HT1080 (cell line): Measurements from ENCODE around the gene ADAMTS2. TPM values are rescaled to one million over a fixed set of nuclear protein-coding genes. Genes with fewer than 3 reads are reported as not detected.
A peak's percentile ranks its signal among the peaks of the same experiment; 100 is the strongest.

Experiments used
- DNase-seq: peaks from one replicate; pipeline ENCODE4 v3.0.0-alpha.2; 2015; ENCODE audit warnings: low read depth
- total RNA-seq: library from RNA; depleted of rRNA; stranded (reverse); fragments of >200 nt; shearing (Covaris generic); gene quantifications from 2 replicates; pipeline ENCODE4 v1.2.3, GENCODE V29; 2014

The ADAMTS2 gene
- total RNA-seq, 1 experiment from 2014 or later: 0.69 TPM

- no peak for DNase-seq
These were observed 197.1 kb downstream of the ADAMTS2 start for GRCh38 chr5:179147991-179148702.

- no peak for DNase-seq
These were observed 199.0 kb downstream of the ADAMTS2 start for GRCh38 chr5:179146277-179146676.

GRCh38 chr5:179143446-179143845, 201.8 kb downstream of the ADAMTS2 start:
- no peak for DNase-seq

GRCh38 chr5:179142434-179143198, 202.6 kb downstream of the ADAMTS2 start:
- peak; percentile 32 for DNase-seq

- no peak for DNase-seq
These were observed 203.4 kb downstream of the ADAMTS2 start for GRCh38 chr5:179141867-179142266.

GRCh38 chr5:179140293-179140692, 205.0 kb downstream of the ADAMTS2 start:
- no peak for DNase-seq

- no peak for DNase-seq
These were observed 205.4 kb downstream of the ADAMTS2 start for GRCh38 chr5:179139936-179140235.

- no peak for DNase-seq
These were observed 205.9 kb downstream of the ADAMTS2 start for GRCh38 chr5:179139111-179139935.

GRCh38 chr5:179138568-179138925, 206.7 kb downstream of the ADAMTS2 start:
- DNase-seq: no peak

GRCh38 chr5:179137643-179138567, 207.4 kb downstream of the ADAMTS2 start:
- DNase-seq: no peak

GRCh38 chr5:179137016-179137642, 208.1 kb downstream of the ADAMTS2 start:
- no peak for DNase-seq

GRCh38 chr5:179135441-179136215, 209.6 kb downstream of the ADAMTS2 start:
- DNase-seq: no peak

- DNase-seq: no peak
These were observed 210.3 kb downstream of the ADAMTS2 start for GRCh38 chr5:179135006-179135405.

- DNase-seq: no peak
These were observed 210.8 kb downstream of the ADAMTS2 start for GRCh38 chr5:179134511-179134910.

- no peak for DNase-seq
These were observed 212.5 kb downstream of the ADAMTS2 start for GRCh38 chr5:179132586-179133355.

- DNase-seq: no peak
These were observed 213.2 kb downstream of the ADAMTS2 start for GRCh38 chr5:179131886-179132585.

- no peak for DNase-seq
These were observed 213.9 kb downstream of the ADAMTS2 start for GRCh38 chr5:179131321-179131835.

- DNase-seq: no peak
These were observed 215.1 kb downstream of the ADAMTS2 start for GRCh38 chr5:179130101-179130681.
